CD4-positive, alpha-beta T cell (primary cell): ENCODE results near the gene STX8. TPM values are rescaled to one million over a fixed set of nuclear protein-coding genes. Genes with fewer than 3 reads are reported as not detected.

Experiments
- ATAC-seq: fragments of 200-7000 bp; cut with Tn5 transposase; one replicate; pipeline ENCODE4 v1.10.0; 2022; ENCODE audit warnings: mild to moderate bottlenecking; ENCODE audit not compliant: poor library complexity
- CTCF ChIA-PET: fragments of 350-600 bp; sonication (Branson Sonifier 250); formaldehyde crosslinking; loops from one replicate; lab custom pipeline; 2021; ENCODE audit warnings: antibody characterized with exemption, inconsistent platforms; lab: Charles Lee
- POLR2A ChIA-PET: fragments of 350-600 bp; sonication (Branson Sonifier 250); formaldehyde crosslinking; loops from one replicate; lab custom pipeline; 2021; ENCODE audit warnings: antibody characterized with exemption, inconsistent platforms; lab: Charles Lee
- DNase-seq, 14 experiments: peaks; one replicate each; pipeline ENCODE4 v3.0.0-alpha.2; 2013 to 2020; ENCODE audit warnings: mixed read lengths in 2 of 14
- H3K27ac ChIP-seq, 2 donors: one replicate each; pipeline versions ENCODE4 v1.5.1 to v1.7.0; 2013; ENCODE audit warnings: low read length in 2 of 2, low read depth in 1 of 2, mild to moderate bottlenecking in 1 of 2
- H3K27me3 ChIP-seq, 2 experiments: 1 replicate in 1 of 2; 2 replicates in 1 of 2; pipeline versions ENCODE4 v1.6.1 to v1.7.0; 2013; ENCODE audit warnings: low read length in 2 of 2, control low read depth in 1 of 2, mild to moderate bottlenecking in 1 of 2, moderate library complexity in 1 of 2; ENCODE audit not compliant: insufficient read depth in 2 of 2, control insufficient read depth in 1 of 2
- H3K36me3 ChIP-seq: one replicate; pipeline ENCODE4 v1.6.1; 2013; ENCODE audit warnings: low read length, control low read depth; ENCODE audit not compliant: insufficient read depth
- H3K4me1 ChIP-seq: one replicate; pipeline ENCODE4 v1.6.1; 2013; ENCODE audit warnings: low read length, control low read depth; ENCODE audit not compliant: insufficient read depth
- H3K4me3 ChIP-seq: one replicate; pipeline ENCODE4 v1.5.1; 2013; ENCODE audit warnings: mild to moderate bottlenecking, low read length, moderate library complexity
- H3K9me3 ChIP-seq, 2 experiments: 1 replicate in 1 of 2; 2 replicates in 1 of 2; pipeline versions ENCODE4 v1.6.1 to v1.7.0; 2013; ENCODE audit warnings: low read length in 2 of 2, mild to moderate bottlenecking in 2 of 2, control low read depth in 1 of 2, moderate library complexity in 1 of 2; ENCODE audit not compliant: control insufficient read depth in 1 of 2, insufficient read depth in 1 of 2
- H3K27ac Mint-ChIP-seq: one replicate; pipeline ENCODE4 v1.8.0; 2020; ENCODE audit warnings: mixed read lengths
- H3K27me3 Mint-ChIP-seq: one replicate; pipeline ENCODE4 v1.8.0; 2021; ENCODE audit warnings: mixed read lengths
- H3K36me3 Mint-ChIP-seq: one replicate; pipeline ENCODE4 v1.8.0; 2021; ENCODE audit warnings: low read depth, mixed read lengths
- H3K4me1 Mint-ChIP-seq: one replicate; pipeline ENCODE4 v1.8.0; 2021; ENCODE audit warnings: low read depth, mixed read lengths
- H3K4me3 Mint-ChIP-seq: one replicate; pipeline ENCODE4 v1.8.0; 2020; ENCODE audit warnings: mild to moderate bottlenecking, mixed read lengths
- H3K9me3 Mint-ChIP-seq: one replicate; pipeline ENCODE4 v1.8.0; 2020; ENCODE audit warnings: mixed read lengths
- intact Hi-C, 2 experiments: fragments of 100-400 bp; cut with DNase I in 1 of 2; cut with micrococcal nuclease in 1 of 2; formaldehyde crosslinking; loops; one replicate each; pipeline versions ENCODE4 v1.15.1 to v1.9.0; 2023 to 2025; cut with DNase I, micrococcal nuclease
- total RNA-seq, 174 experiments: library from RNA in 2 of 174; stranded (reverse) in 2 of 174; gene quantifications; one replicate each; pipeline ENCODE4 v1.2.3 and lab custom pipeline; 2021 to 2026
- TF ChIP-seq, protein P1 (sequence below): fragments of 200-600 bp; IDR thresholded peaks from one replicate; pipeline ENCODE4 v1.8.0; 2022; ENCODE audit warnings: antibody characterized with exemption, mild to moderate bottlenecking

The STX8 gene
- total RNA-seq, 2 experiments from 2014 or later = 52.2 to 63.2 TPM

DNA sequence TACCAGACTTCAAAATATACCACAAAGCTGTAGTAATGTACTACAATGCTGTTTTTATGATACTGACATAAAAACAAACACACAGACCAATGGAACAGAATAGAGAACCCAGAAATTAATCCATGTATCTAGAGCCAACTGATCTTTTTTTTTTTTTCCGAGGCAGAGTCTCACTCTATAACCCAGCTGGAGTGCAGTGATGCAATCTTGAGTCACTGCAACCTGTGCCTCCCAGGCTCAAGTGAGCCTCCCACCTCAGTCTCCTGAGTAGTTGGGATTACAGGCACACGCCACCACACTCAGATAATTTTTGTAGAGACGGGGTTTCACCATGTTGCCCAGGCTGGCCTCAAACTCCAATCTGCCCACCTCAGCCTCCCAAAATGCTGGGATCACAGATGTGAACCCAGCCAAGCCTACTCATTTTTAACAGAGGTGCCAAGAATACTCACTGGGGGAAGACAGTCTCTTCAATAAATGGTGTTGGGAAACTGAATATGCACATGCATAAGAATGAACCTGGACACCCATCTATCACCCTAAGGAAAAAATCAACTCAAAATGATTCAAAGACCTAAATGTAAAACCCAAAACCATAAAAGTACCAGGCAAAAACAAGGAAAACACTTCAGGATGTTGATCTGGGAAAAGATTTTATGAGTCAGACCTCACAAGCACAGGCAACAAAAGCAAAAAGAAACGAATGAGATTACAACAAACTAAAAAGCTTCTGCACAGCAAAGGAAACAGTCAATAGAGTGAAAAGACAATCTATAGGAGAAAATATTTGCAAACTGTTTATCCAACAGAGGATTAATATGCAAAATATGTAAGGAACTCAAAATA is 63.1 kb downstream of the STX8 start:
- peaks cover 12% of the 10 kb centered on the region for H3K4me1 Mint-ChIP-seq

DNA sequence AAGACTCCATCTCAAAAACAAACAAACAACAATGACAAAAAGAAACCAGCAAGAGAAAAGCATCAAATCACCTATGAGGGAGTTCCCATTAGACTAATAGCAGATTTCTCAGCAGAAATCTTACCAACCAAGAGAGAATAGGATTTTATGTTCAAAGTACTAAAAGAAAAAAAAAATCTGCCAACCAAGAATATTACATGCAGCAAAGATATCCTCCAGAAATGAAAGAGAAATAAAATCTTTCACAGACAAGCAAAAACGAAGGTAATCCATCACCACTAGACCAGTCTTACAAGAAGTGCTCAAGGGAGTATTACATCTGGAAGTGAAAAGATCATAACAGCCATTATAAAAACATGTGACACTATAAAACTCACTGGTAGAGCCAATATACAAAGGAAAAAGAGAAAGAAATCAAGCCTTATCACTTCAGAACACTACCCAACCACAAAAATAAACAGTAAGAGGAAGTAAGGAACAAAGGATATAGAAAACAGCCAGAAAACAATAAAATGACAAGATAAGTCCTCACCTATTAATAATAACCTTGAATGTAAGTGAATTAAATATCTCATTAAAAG is 66.3 kb downstream of the STX8 start:
- Histone ChIP-seq H3K4me1 (no peaks in the 10 kb centered on the region), H3K27me3 (no peaks in the 10 kb centered on the region), H3K36me3 (peaks cover 2% of the 10 kb centered on the region), H3K4me3 (no peak overlapping the region), H3K27ac (no peak overlapping the region), H3K9me3 (peaks cover 18 to 22% of the 10 kb centered on the region in 2 experiments)
- Mint-ChIP-seq H3K36me3 (peaks cover 87% of the 10 kb centered on the region), H3K4me3 (no peak overlapping the region), H3K9me3 (peaks cover 23% of the 10 kb centered on the region), H3K27me3 (no peaks in the 10 kb centered on the region), H3K27ac (no peak overlapping the region), H3K4me1 (peaks cover 6% of the 10 kb centered on the region)
- TF ChIP-seq, protein P1, sequence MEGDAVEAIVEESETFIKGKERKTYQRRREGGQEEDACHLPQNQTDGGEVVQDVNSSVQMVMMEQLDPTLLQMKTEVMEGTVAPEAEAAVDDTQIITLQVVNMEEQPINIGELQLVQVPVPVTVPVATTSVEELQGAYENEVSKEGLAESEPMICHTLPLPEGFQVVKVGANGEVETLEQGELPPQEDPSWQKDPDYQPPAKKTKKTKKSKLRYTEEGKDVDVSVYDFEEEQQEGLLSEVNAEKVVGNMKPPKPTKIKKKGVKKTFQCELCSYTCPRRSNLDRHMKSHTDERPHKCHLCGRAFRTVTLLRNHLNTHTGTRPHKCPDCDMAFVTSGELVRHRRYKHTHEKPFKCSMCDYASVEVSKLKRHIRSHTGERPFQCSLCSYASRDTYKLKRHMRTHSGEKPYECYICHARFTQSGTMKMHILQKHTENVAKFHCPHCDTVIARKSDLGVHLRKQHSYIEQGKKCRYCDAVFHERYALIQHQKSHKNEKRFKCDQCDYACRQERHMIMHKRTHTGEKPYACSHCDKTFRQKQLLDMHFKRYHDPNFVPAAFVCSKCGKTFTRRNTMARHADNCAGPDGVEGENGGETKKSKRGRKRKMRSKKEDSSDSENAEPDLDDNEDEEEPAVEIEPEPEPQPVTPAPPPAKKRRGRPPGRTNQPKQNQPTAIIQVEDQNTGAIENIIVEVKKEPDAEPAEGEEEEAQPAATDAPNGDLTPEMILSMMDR = no peak
- ATAC-seq (no peak), DNase-seq (no peak)
- intact Hi-C loops = no loop called here
- CTCF ChIA-PET = interaction anchor here (0.6 kb wide), 1 partner anchor 205 kb away, joined by 3 read pairs; no protein-coding TSS in a partner anchor
- POLR2A ChIA-PET = interaction anchor here (0.6 kb wide), 1 partner anchor 104 kb away, joined by 3 read pairs; no protein-coding TSS in a partner anchor

More for the DNA sequence above, 63.1 kb downstream of the STX8 start:
- ATAC-seq = no peak
- intact Hi-C loops = no loop called here
- H3K9me3 ChIP-seq = peaks cover 11 to 22% of the 10 kb centered on the region in 2 experiments
- H3K27ac ChIP-seq = no peak overlapping the region
- no peaks in the 10 kb centered on the region for H3K36me3 ChIP-seq
- DNase-seq = no peak
- peaks cover 3% of the 10 kb centered on the region for H3K4me1 ChIP-seq
- ChIA-PET POLR2A (no interaction called here), CTCF (interaction anchor here (1.5 kb wide), 1 partner anchor 10 kb away, joined by 3 read pairs; no protein-coding TSS in a partner anchor)
- H3K27me3 ChIP-seq = no peaks in the 10 kb centered on the region
- H3K27ac Mint-ChIP-seq = no peak overlapping the region
- TF ChIP-seq, protein P1 = no peak
- peaks cover 23% of the 10 kb centered on the region for H3K9me3 Mint-ChIP-seq
- H3K36me3 Mint-ChIP-seq = peaks cover 62% of the 10 kb centered on the region
- H3K4me3 ChIP-seq = no peak overlapping the region
- H3K27me3 Mint-ChIP-seq = no peaks in the 10 kb centered on the region
- H3K4me3 Mint-ChIP-seq = no peak overlapping the region

DNA sequence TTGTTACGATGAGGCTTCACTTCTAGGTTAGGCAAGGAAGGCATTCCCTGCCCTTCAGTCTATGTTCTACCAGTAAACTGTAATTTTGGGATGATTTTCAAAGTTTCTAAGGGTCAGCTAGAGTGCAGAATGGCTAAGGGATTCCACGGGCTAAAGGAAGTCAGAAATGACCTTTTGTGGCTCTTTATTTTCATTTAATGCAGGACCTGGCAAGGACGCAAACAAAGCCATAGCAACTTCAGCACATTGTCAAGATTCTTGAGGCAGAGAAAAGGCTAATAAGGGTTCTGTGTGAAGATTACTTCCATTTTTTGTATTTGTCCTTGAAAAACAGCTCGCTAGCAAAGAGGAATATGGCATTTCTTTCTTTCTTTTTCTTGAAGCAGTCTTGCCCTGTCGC is 76.6 kb downstream of the STX8 start:
- H3K27ac Mint-ChIP-seq = no peak overlapping the region
- ChIA-PET CTCF (no interaction called here), POLR2A (no interaction called here)
- H3K36me3 Mint-ChIP-seq = peaks cover 57% of the 10 kb centered on the region
- Histone ChIP-seq H3K9me3 (no peaks in the 10 kb centered on the region), H3K4me3 (no peak overlapping the region), H3K27me3 (no peaks in the 10 kb centered on the region), H3K27ac (no peak overlapping the region), H3K36me3 (peaks cover 12% of the 10 kb centered on the region), H3K4me1 (no peaks in the 10 kb centered on the region)
- intact Hi-C loops = no loop called here
- ATAC-seq = no peak
- no peak overlapping the region for H3K4me3 Mint-ChIP-seq
- H3K27me3 Mint-ChIP-seq = no peaks in the 10 kb centered on the region
- no peak for DNase-seq
- H3K4me1 Mint-ChIP-seq = no peaks in the 10 kb centered on the region
- H3K9me3 Mint-ChIP-seq = no peaks in the 10 kb centered on the region
- TF ChIP-seq, protein P1 = no peak
